ENCODE data around the gene NVL. TPM values are rescaled to one million over a fixed set of nuclear protein-coding genes. Genes with fewer than 3 reads are reported as not detected.

Gene NVL
- total and polyA plus RNA-seq, 2 of the 4 experiments (the other 2 are of a cell fraction) = 16.5 to 18.4 TPM

GRCh38 chr1:224321706-224322105, 8.3 kb downstream of the NVL start:
- peaks cover 4% of the 10 kb centered on the region; the same call in 1 of the 2 replicates for H3K9me1 ChIP-seq (ENCODE audit: insufficient read depth, low read length)
- ChIA-PET CTCF (no interaction called here), POLR2A (ENCODE audit: unreplicated experiment) (no interaction called here)
- no peak overlapping the region for H2BK120ac ChIP-seq (ENCODE audit: low read depth, low read length)
- no peak overlapping the region for H3K27ac ChIP-seq (ENCODE audit: insufficient read depth, low read length)
- TF ChIP-seq RAD21 (IDR thresholded peaks at IDR 0.05; ENCODE audit: low read length) (no peak), MAFK (IDR thresholded peaks at IDR 0.05; ENCODE audit: low read depth, low read length) (no peak), POLR2A (IDR thresholded peaks at IDR 0.05; ENCODE audit: low read depth, low read length) (no peak), RFX5 (IDR thresholded peaks at IDR 0.05; ENCODE audit: low read depth, low read length) (no peak), MAZ (IDR thresholded peaks at IDR 0.05; ENCODE audit: borderline replicate concordance, low read depth, low read length) (no peak), FOS (IDR thresholded peaks at IDR 0.05; ENCODE audit: low read depth, low read length) (no peak), ELK1 (IDR thresholded peaks at IDR 0.05; ENCODE audit: borderline replicate concordance, low read depth, low read length) (no peak)
- no peak overlapping the region for H3K18ac ChIP-seq (ENCODE audit: low read depth, low read length)
- H3K9me3 ChIP-seq (ENCODE audit: control insufficient read depth, insufficient read depth, low read length) = no peaks in the 10 kb centered on the region
- H3K4me3 ChIP-seq (ENCODE audit: insufficient read depth, low read depth, low read length) = no peak overlapping the region
- H4K8ac ChIP-seq (ENCODE audit: low read depth in 2 of 2, low read length in 2 of 2) = no peak overlapping the region
- ATAC-seq (ENCODE audit: low read depth) = no peak
- WGBS, 2 experiments (ENCODE audit: extremely low coverage in 2 of 2, insufficient read length in 1 of 2) = no CpG with 5 or more reads among the region's 2 CpGs
- H3K9ac ChIP-seq (ENCODE audit: low read depth, low read length) = no peak overlapping the region
- H3K27me3 ChIP-seq (ENCODE audit: control insufficient read depth, insufficient read depth, low read length) = no peaks in the 10 kb centered on the region
- no TSS peak for BruUV-seq (replicated peaks)
- H3K4me2 ChIP-seq (ENCODE audit: low read depth, low read length) = no peak overlapping the region
- dilution Hi-C loops (cut with HindIII; ENCODE audit: low sequenced_read_pairs, unreplicated experiment) = no loop called here
- H2BK5ac ChIP-seq (ENCODE audit: low read depth, low read length, poor library complexity, severe bottlenecking) = no peak overlapping the region
- H3K23ac ChIP-seq (ENCODE audit: low read depth, low read length) = no peak overlapping the region
- H4K20me1 ChIP-seq (ENCODE audit: insufficient read depth, low read length) = no peaks in the 10 kb centered on the region; the same call in none of the 2 replicates
- 0 out of 2 replicates have a peak, but pooled peaks cover 2% of the 10 kb centered on the region for H3K36me3 ChIP-seq (ENCODE audit: control insufficient read depth, insufficient read depth, low read length)
- no peak overlapping the region for H3K56ac ChIP-seq (ENCODE audit: extremely low read depth, insufficient read depth, low read length)
- no peaks in the 10 kb centered on the region for H3K4me1 ChIP-seq (ENCODE audit: control insufficient read depth, insufficient read depth, low read length)
- no peak overlapping the region for H3K4ac ChIP-seq (ENCODE audit: low read depth, low read length)
- H4K91ac ChIP-seq (ENCODE audit: insufficient read depth, low read depth, low read length) = no peak overlapping the region
- in situ Hi-C loops (cut with MboI; ENCODE audit: low sequenced_read_pairs) = no loop called here
- peaks cover 28 to 41% of the 10 kb centered on the region in 2 experiments for H3K79me1 ChIP-seq (ENCODE audit: low read depth in 1 of 2, low read length in 2 of 2)
- DNase-seq = no peak
- no peak overlapping the region for H2AK9ac ChIP-seq (replicated peaks; ENCODE audit: low read depth, low read length, poor library complexity)
- no peak overlapping the region for H2AFZ ChIP-seq (replicated peaks; ENCODE audit: low read length, poor library complexity)
- no peak overlapping the region for H2BK15ac ChIP-seq (ENCODE audit: low read depth, low read length)
- no peak overlapping the region for H3K14ac ChIP-seq (replicated peaks; ENCODE audit: low read depth, low read length)
- intact Hi-C loops (cut with micrococcal nuclease) = no loop called here
- H2AK5ac ChIP-seq (ENCODE audit: low read depth, low read length) = no peak overlapping the region
- no peak overlapping the region for H2BK20ac ChIP-seq (ENCODE audit: low read depth, low read length)
- H4K5ac ChIP-seq (ENCODE audit: low read depth, low read length) = no peak overlapping the region

All from IMR-90 (cell line).